Measurements from ENCODE around the gene BMP4. TPM values are rescaled to one million over a fixed set of nuclear protein-coding genes. Genes with fewer than 3 reads are reported as not detected.
"Not testable (repeated sequence)": the region's sequence is repeated elsewhere in the genome, so short reads cannot be mapped to it uniquely, and the experiment has no call there.

BMP4 gene
- 2.4 TPM for polyA plus RNA-seq (2013, experiment 1 of 2; ENCODE audit: insufficient read length)
- polyA plus RNA-seq (2013, experiment 2 of 2; ENCODE audit: insufficient read length), result 2.6 TPM

DNA sequence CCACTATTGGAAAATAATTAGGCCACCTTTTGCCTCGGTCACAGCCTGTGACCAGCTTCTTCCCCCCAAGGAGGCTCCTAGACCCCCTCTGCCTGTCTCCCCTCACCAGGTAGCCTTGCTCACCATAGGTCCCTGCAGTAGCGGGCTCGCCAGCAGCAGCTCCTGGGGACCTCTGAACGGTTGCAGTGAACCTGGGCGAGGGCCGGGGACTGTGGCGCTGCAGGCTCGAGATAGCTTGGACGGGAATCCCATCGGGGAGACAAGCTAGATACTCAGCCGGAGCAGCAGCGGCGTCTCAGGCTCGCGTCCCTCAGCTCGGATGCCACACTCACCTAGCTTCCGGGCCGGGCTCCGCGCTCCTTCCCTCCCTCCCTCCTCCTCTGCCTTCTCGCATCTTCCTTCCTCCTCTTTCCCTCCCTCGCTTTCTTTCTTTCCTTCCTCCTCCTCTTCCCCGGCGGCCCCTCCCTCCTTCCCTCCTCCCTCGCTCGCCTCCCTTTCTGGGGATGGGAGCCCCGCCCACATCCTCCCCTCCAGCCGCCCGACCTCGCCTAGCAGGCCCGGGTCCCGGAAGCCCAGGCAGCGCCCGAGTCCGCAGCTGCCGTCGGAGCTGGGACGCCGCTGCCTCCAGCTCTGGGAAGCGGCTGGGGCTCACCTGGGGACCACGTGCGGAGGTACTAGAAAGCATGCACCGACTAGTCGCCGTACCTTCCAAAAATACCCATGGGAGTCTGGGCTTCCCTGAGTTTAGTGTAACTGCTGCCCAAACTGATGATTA, at the start of gene BMP4:
BMP4 (minus strand) TSS at position 399 of the 775 bp plus-strand sequence. CDS start 4,603 bp downstream, outside the sequence.
- DNase-seq, result peak; percentile 50

DNA sequence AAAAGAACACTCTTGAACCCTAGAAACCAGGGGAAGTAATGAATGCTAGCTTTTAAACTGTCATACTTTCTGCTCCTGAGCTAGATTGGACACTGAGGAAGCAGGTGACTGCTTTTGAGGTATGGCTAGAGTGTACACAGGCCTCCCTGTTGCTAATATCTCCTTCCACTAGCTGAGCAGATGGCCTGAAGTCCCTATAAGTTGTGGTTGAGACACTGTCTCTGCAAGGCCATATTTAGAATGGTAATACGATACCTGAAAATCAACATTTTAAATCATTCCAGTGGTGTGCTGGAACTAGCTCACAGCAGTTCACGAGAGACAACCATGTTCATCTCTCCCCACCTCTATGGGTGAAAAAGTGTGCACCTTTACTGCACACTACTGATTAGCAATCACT, 46.4 kb upstream of the BMP4 start:
- DNase-seq, result peak; percentile 17

DNA sequence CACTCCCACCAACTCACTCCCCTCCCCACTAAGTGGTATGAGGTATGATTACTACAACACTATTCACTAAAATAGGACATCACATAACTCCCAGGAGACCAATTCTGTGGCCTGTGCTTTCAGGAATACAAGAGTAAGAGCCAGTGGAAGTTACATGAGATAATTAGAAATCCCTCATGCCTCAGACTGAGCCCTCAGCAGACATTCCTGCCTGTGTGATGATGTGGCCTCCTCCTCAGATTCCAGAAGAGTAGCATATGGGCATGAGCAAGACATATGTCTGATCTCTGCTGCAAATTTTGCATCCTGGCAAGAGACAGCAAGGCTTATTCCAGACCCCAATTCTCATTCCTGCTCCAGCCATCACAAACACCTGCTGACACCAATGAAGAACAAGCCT, 46.0 kb upstream of the BMP4 start:
- peak; percentile 93 for DNase-seq

DNA sequence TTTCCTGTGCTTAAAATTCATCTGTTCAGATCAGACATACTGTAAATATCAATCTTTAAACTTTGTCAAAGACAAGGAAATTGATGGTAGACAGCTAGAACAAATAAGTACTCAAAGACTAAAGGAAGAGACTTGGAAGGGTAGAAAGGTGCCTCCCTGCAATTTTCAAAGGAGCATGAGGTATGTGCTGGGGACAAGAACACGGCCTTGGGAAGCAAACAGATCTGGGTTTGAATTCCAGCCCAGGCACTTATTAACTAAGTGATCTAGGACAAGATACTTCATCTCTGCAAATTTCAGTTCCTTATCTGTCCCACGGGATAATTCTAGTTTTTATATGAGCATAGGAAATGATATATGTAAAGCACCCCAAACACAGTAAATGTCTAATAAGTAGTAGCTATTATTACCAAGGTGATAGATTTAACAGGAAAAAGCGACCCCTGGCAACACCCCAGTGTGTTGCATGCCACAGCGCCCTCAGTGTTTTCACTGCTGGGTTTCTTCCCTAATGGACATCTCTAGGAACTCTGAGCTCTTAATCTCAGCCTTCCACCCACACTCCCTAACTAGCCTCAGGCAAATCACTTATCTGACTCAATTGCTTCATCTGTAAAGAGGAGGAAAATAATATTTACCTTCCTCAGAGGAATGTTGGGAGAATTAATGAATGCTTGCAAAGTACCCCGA, 44.7 kb upstream of the BMP4 start:
- DNase-seq, result no peak

DNA sequence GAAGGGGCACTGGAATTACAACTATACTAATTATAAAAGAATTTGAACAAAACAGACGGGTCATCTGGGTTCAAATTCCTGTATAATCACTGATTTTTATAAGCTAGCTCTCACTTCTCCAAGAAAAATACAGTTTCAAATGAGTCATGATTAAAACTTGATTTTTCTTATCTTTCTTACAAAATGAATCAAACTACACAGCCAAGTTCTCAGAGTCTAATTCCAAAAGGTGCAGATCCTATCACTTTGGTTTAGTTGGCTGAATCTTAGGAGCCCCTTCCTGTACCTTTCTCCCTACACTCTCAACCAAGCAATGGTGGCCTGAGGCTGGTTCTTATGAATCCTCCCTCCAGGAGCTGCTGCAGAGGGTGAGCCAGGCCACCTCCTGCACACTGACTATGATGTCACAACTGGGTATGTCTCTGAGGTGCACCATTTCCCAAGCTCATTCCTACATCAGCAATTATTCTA, 43.8 kb upstream of the BMP4 start:
- peak; percentile 45 for DNase-seq

DNA sequence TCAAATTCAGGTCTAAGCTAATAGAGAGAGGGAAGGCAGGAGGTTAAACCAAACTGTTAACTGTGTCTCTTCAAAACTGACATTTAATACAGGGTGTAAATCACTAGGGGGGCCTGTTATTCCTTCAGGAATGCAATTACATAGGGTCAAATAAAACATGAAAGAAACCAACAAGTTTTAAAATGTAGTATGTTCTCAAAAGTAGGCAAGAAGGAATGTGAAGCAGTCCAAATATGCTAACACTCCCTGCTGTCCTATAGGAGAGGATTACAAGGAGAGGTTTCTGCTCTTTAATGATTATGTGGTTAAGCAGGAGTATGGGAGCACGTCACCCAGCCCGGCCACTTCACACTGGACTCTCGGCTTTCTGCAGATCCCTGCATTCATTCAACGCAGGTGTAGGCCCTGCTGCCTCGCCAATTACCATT, 42.5 kb upstream of the BMP4 start:
- peak; percentile 89 for DNase-seq

DNA sequence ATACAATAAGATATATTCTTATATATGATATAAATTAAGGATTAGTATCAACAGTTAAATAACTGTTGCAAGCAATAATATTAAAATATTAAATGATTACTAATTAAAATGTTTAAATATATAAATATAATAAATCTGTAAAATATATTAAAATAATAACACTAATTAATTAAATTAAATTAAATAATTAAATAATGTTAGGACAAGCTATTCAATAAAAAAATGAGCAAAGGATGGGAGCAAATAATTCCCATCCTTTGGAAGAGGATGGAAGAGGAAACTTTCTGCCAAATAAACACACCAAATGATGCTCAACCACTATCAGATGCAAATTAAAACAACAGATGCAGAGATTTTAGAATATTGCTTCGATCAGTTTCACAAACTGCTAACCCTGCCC, 39.4 kb upstream of the BMP4 start:
- no peak for DNase-seq

DNA sequence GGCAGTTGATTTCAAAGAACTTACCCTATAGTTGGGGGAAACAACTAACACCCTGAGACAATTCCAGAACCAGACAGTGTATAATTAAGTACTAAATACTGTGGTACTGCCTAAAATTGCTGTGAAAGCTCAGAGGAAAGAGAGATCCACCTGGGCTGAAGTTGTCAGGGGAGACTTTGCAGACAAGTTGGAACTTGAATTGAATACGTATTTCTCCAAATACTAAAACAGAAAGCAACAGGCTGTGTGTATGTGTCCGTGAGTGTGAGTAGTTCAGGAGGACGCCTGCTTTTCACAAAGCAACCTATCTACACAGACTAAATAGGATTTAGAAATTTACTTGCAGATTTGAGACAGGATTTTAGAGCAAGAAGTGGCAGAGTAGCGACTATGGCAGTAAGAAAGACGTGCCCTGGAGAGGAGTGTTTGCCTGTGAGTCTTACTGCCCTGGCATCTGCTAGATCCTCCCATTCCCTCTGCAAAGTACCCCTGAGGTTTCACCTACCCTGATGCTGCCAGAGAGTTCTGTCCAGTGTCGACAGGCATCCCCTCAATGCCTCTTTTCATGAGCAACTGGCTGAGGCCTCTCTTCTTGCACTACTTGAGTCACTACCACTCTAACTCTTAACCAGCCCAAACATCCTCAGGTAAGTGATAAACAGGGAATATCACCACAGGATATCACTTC, 37.4 kb upstream of the BMP4 start:
- no peak for DNase-seq

DNA sequence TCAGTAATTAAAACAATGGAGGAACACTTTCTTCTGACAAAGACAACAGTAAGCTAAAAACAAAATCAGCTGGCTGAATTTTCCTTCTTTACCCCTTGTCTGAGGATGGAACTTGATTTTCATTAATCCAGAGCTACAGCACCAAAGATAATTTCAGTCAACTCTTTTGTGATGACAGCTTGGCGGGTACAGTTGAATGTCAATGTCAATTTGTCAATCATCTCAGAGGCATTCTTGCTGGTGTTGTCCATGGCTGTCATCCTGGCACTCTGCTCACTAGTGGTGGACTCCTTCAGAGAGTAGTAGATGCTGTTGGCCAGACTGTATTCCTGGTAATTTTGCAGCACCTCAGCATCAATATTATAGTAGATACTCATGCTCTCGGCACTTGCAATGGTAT, 34.4 kb upstream of the BMP4 start:
- DNase-seq, result no peak

DNA sequence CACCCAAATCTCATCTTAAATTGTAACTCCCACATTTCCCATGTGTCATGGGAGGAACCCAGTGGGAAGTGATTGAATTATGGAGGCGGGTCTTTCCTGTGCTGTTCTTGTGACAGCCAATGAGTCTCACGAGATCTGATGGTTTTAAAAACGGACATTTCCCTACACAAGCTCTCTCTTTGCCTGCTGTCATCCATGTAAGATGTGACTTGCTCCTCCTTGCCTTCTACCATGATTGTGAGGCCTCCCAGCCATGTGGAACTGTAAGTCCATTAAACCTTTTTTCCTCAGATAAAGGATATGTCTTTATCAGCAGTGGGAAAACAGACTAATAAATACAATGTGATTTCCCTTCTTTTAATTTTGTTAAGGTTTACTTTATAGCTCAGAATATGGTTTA, 30.1 kb upstream of the BMP4 start:
- DNase-seq, result not testable (repeated sequence)

DNA sequence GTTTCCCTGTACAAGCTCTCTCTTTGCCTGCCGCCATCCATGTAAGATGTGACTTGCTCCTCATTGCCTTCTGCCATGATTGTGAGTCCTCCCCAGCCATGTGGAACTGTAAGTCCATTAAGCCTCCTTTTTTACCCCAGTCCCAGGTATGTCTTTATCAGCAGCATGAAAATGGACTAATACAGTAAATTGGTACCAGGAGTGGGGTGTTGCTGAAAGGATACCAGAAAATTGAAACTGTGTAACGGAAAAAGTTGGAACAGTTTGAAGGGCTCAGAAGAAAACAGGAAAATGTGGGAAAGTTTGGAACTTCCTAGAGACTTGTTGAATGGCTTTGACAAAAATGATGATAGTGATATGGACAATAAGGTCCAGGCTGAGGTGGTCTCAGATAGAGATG, 28.3 kb upstream of the BMP4 start:
- not testable (repeated sequence) for DNase-seq

DNA sequence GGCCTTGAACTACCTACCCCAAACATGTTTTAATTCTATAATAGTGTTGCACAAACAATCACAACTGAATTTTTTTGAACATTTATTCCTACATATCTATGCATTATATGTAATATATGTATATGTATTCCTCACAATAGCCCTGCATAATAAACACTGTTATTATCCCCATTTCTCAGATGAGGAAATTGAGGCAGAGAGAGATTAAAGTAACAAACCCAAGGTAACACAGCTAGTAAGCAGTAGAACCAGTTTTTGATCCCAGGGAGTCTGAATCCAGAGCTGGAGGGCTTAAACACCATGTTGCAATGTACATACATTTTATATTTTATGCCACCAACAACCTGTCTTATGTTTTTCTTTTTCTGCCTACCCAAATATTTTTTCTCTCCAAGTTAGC, 26.5 kb upstream of the BMP4 start:
- no peak for DNase-seq

DNA sequence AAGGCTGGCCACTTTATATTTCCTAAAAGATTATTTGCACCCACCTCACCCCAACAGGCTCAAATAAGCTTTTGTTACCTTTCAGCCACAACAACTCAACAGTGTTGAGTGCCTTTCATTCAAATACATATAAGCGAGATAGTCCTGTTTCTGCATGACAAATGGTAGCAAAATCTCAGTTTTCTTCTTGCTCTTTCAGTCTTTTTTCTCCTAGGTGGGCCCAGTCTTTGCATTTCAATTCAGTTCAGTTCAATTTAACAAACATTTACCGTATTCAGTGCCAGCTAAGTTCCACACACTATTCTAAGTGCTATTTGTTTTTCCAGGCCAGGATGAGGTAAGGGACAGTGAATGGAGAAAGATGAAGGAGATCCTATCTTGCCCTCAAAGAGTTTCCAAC, 25.9 kb upstream of the BMP4 start:
- DNase-seq, result no peak

DNA sequence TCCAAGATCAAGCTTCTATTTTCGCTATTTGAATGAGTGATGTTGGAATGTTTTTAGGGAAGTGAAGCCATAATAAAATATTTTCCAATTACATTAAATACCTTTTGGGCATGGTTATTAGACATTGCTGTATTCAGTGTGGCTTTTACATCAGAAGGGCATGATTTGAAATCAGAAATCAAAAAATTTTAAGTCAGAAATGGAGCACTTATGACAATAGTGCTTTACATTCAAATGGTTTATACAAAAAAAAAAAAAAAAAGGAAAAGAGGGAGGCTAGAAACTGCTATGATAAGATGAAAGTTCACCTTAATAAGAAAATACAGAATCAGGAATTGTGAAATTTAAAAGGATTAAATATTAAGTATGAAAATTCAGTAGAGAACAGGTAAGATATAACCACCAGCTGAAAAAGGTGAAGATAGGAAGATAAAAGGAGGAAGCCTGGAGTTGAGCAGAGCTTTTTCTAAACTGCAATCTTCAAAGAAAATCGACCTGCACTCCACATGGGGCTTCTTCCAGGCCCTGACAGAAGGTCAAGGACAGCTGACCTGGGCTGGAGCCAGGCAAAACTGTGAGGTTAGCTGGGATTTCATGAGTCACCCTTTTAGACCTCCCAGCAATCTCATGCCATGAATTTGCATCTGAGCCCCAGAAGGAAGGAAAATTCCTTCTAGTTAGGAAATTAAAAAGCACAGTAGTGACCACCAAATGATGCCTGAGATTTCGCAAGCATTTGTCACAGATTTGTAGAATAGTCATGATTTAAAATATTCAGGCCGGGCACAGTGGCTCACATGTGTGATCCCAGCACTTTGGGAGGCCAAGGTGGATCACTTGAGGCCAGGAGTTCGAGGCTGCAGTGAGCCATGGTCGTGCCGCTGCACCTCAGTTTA, 23.4 kb upstream of the BMP4 start:
- DNase-seq, result peak; percentile 80

DNA sequence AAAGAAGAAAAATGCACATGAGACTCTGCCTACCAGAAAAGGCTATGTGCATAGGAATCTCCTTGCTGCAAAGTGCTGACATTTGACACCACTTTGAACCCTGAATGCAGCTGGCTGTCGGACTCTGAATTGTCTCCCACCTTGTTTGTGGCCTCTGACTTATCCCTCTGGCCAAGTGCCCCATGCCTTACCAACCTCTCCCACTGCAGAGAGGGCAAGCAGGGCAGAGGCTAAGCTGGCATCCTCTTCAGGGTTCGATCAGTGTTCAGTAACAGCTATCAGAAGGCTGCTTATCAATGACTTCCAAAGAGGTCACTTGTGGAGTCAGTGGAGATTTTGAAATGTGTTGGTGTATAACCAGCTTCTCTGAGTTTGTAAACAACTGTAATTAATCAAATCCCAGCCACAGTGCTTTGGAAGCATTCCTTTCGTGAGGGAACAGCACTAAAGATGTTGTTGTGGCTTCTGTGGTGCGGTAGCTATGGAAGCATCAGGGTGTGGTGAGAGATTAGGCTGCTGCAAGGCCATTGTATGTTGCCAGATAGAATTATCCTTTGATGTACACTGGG, 22.6 kb upstream of the BMP4 start:
- peak; percentile 58 for DNase-seq

DNA sequence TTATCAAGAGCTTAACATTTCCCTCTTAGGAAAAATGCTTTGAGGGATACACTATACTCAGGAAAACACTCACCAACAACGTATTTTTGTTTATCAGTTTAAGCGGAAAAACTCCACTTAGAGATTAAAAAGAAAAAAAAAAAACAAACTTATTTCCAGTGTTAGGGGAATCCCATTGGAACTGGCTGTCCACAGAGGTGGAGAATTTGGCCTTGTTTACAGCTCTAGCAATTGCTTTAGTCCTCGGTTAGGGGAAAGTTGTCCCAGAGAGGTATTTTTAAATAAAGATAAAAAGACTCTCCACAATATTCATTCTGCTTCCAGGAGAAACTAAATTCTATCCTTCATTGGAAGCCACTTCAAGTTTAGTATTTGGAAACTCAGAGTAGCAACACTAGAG, 21.6 kb upstream of the BMP4 start:
- DNase-seq, result no peak

DNA sequence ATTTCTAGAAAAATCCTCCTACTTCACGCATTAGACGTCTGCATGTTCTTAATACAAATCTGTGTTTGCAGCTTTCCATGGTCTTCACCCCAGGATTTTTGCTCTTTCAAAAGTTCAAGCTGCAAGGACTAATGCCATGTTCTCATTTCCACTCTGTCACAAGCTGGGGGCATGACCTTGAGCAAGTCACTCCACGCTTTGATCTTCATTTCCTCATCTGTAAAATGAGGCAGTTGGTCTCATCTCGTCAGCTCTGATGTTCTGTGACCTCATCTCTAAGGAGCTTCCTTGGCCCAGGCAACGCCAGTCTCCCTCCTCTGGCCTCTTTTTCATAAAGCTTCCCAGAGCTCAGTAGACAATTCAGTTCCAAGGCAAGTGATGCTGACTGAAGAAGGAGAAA, 18.8 kb upstream of the BMP4 start:
- DNase-seq, result no peak

DNA sequence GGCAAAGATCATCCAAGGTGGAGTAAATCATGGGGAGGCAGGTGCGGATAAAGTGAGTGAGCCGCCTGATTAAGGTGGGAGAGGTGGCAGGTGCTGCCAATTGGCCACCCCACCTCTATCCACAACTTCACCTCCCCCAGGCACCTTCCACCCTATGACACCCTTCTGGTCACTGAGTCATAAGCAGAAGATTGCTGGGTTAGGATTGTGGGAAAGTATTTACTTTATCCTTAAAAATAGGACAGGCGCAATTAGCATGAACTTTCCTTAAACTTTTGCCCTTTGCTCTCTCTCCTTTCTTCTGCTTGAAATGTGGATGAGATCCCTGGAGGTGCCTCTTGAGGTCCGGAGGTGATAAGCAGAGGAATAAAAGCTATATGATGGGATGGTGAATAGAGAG, 14.9 kb upstream of the BMP4 start:
- DNase-seq, result no peak

DNA sequence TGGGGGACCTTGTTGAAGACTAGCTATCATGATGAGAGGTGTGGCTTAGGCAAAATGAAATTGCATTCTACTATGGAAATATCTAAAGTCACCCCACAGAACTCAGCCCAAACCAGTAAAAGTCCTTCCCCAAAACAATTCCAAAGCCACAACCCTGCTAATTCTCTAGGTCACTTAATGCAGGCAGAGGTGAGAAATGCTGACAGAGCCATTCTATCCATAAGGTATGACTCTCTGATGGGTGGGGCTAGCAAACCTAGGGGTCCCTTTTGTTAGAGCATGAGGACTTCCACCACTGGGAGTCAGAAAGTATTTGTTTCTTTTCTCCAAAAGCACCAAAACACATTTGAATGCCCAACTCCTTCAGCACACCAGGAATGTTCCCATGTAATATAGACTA, 12.7 kb upstream of the BMP4 start:
- DNase-seq, result no peak

DNA sequence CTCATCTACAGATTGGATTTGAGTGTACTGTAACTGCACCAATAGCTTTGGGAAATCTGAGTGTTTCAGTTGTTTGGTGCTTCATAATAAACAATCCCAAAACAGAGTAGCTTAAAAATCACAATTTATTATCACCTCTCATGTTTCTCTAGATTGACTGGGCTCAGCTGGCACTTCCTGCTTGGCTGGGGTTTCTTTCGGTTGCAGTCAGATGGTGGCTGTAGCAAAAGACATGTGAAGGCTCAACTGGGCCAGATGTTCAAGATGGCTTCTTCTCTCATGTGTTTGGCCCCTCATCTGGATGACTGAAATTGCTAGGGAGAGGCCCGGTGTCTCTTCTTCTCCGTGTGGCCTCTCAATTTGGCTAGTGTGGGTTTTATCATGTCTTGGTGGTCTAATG, 12.1 kb upstream of the BMP4 start:
- DNase-seq, result no peak

DNA sequence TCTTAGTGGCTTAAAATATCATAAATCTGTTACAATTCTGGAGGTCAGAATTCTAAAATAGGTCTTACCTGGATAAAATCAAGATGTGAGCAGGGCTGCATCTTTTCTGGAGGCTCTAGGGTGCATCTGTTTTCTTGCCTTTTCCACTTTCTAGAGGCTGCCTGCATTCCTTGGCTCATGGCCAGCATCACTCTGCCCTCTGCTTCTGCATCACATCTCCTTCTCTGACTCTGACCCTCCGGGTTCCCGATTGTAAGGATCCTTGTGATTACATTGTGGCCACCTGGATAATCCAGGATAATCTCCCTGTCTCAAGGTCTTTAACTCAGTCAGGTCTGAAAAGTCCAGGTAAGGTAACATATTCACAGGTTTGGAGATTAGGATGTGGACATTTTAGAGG, 11.0 kb upstream of the BMP4 start:
- DNase-seq, result no peak

DNA sequence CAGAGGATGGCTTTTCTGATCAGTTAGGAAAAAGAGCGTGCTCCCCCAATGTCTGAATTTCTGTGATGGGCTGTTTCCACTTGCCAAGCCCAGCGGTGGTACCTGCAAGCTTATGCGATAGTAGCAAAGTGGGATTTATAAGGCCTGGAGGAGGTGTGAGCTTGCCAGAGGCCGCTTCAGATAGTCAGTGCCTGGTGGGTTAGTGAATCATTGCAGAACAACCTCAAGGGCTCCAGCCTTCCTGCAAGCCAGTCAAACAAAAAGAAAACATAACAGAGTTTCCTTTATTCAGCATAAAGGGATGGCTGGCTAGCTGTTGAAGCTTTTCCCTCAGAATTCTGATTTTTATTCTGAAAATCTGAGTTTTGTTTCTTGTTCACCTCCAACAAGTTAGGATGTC, 7.6 kb upstream of the BMP4 start:
- no peak for DNase-seq
